H9 (cell line): ENCODE data around the gene RPS27. TPM values are rescaled to one million over a fixed set of nuclear protein-coding genes. Genes with fewer than 3 reads are reported as not detected.

ENCODE experiments used
- DNase-seq: peaks from one replicate; pipeline ENCODE4 v3.0.0-alpha.2; 2017
- H2AFZ ChIP-seq: one replicate; pipeline ENCODE4 v1.6.1; 2013; ENCODE audit warnings: mild to moderate bottlenecking, low read length, control low read depth, moderate library complexity
- H2AK5ac ChIP-seq: 2 replicates; pipeline ENCODE4 v1.6.1; 2013; ENCODE audit warnings: low read length, control low read depth, mixed read lengths; ENCODE audit not compliant: insufficient read length
- H2BK120ac ChIP-seq: one replicate; pipeline ENCODE4 v1.6.1; 2013; ENCODE audit warnings: low read depth, mild to moderate bottlenecking, low read length, control low read depth, inconsistent platforms; ENCODE audit not compliant: poor library complexity, severe bottlenecking
- H2BK12ac ChIP-seq: 2 replicates; pipeline ENCODE4 v1.6.1; 2013; ENCODE audit warnings: low read length, control low read depth, mixed read lengths, low read depth; ENCODE audit not compliant: insufficient read length
- H2BK15ac ChIP-seq: 2 replicates; pipeline ENCODE4 v1.6.1; 2013; ENCODE audit warnings: low read depth, low read length, control low read depth
- H2BK20ac ChIP-seq: one replicate; pipeline ENCODE4 v1.6.1; 2013; ENCODE audit warnings: low read depth, mild to moderate bottlenecking, low read length, control low read depth, inconsistent platforms; ENCODE audit not compliant: poor library complexity, severe bottlenecking
- H2BK5ac ChIP-seq: 2 replicates; pipeline ENCODE4 v1.6.1; 2013; ENCODE audit warnings: low read length, control low read depth, mixed read lengths; ENCODE audit not compliant: insufficient read length
- H3K14ac ChIP-seq: 2 replicates; pipeline ENCODE4 v1.6.1; 2013; ENCODE audit warnings: low read length, control low read depth; ENCODE audit not compliant: insufficient read depth
- H3K18ac ChIP-seq: 2 replicates; pipeline ENCODE4 v1.6.1; 2013; ENCODE audit warnings: low read depth, mild to moderate bottlenecking, mixed read lengths, low read length, control low read depth; ENCODE audit not compliant: insufficient read length
- H3K23ac ChIP-seq: 2 replicates; pipeline ENCODE4 v1.6.1; 2013; ENCODE audit warnings: low read length, control low read depth, mixed read lengths, low read depth; ENCODE audit not compliant: insufficient read length
- H3K23me2 ChIP-seq: 2 replicates; pipeline ENCODE4 v1.6.1; 2013; ENCODE audit warnings: low read depth, mild to moderate bottlenecking, mixed read lengths, low read length, control low read depth; ENCODE audit not compliant: insufficient read length, poor library complexity, severe bottlenecking
- H3K27ac ChIP-seq: 2 replicates; pipeline ENCODE4 v1.5.1; 2013; ENCODE audit warnings: low read length, control low read depth, mixed read lengths, low read depth; ENCODE audit not compliant: insufficient read length
- H3K27me3 ChIP-seq: 2 replicates; pipeline ENCODE4 v1.6.1; 2013; ENCODE audit warnings: low read length, control low read depth, inconsistent platforms; ENCODE audit not compliant: insufficient read depth
- H3K4ac ChIP-seq: 2 replicates; pipeline ENCODE4 v1.6.1; 2013; ENCODE audit warnings: low read depth, mild to moderate bottlenecking, control low read depth, inconsistent platforms, low read length, moderate library complexity
- H3K4me1 ChIP-seq: 2 replicates; pipeline ENCODE4 v1.6.1; 2013; ENCODE audit warnings: low read length, control low read depth, inconsistent platforms; ENCODE audit not compliant: insufficient read depth
- H3K4me2 ChIP-seq: 2 replicates; pipeline ENCODE4 v1.6.1; 2013; ENCODE audit warnings: low read length, control low read depth, mixed read lengths; ENCODE audit not compliant: insufficient read length, insufficient read depth
- H3K56ac ChIP-seq: 2 replicates; pipeline ENCODE4 v1.6.1; 2013; ENCODE audit warnings: low read depth, mild to moderate bottlenecking, mixed read lengths, low read length, control low read depth; ENCODE audit not compliant: insufficient read length
- H3K79me1 ChIP-seq: 2 replicates; pipeline ENCODE4 v1.6.1; 2013; ENCODE audit warnings: low read depth, mild to moderate bottlenecking, moderate library complexity, low read length, control low read depth, inconsistent platforms; ENCODE audit not compliant: insufficient read depth, poor library complexity, severe bottlenecking
- H3K79me2 ChIP-seq: 2 replicates; pipeline ENCODE4 v1.6.1; 2013; ENCODE audit warnings: low read length, control low read depth, inconsistent platforms; ENCODE audit not compliant: insufficient read depth
- H3K9ac ChIP-seq: 2 replicates; pipeline ENCODE4 v1.6.1; 2013; ENCODE audit warnings: low read length, control low read depth, mixed read lengths; ENCODE audit not compliant: insufficient read length; ENCODE audit errors: extremely low read depth
- H3K9me3 ChIP-seq: one replicate; pipeline ENCODE4 v1.6.1; 2013; ENCODE audit warnings: low read depth, low read length, inconsistent platforms; ENCODE audit not compliant: control insufficient read depth
- H3T11ph ChIP-seq: one replicate; pipeline ENCODE4 v1.6.1; 2013; ENCODE audit warnings: mild to moderate bottlenecking, low read length, control low read depth, inconsistent platforms
- H4K20me1 ChIP-seq: one replicate; pipeline ENCODE4 v1.6.1; 2013; ENCODE audit not compliant: control insufficient read depth, insufficient read length, insufficient read depth
- H4K5ac ChIP-seq: 2 replicates; pipeline ENCODE4 v1.6.1; 2013; ENCODE audit warnings: low read depth, mild to moderate bottlenecking, mixed read lengths, low read length, control low read depth; ENCODE audit not compliant: insufficient read length
- H4K8ac ChIP-seq: replicated peaks from 2 replicates; pipeline ENCODE4 v1.6.1; 2013; ENCODE audit warnings: low read length, control low read depth, mixed read lengths, low read depth; ENCODE audit not compliant: insufficient read length
- H4K91ac ChIP-seq: 2 replicates; pipeline ENCODE4 v1.6.1; 2013; ENCODE audit warnings: low read depth, mild to moderate bottlenecking, moderate library complexity, mixed read lengths, low read length, control low read depth; ENCODE audit not compliant: insufficient read length
- H3K27ac Mint-ChIP-seq, 3 experiments: 2 replicates in 2 of 3; 3 replicates in 1 of 3; pipeline ENCODE4 v1.8.0; 2020 to 2021; ENCODE audit warnings: mixed read lengths in 3 of 3, mild to moderate bottlenecking in 1 of 3, moderate library complexity in 1 of 3
- H3K27me3 Mint-ChIP-seq: 2 replicates; pipeline ENCODE4 v1.8.0; 2021; ENCODE audit warnings: low read depth, mild to moderate bottlenecking, moderate library complexity, mixed read lengths
- H3K36me3 Mint-ChIP-seq, 3 experiments: 2 replicates in 2 of 3; 3 replicates in 1 of 3; pipeline ENCODE4 v1.8.0; 2020 to 2021; ENCODE audit warnings: low read depth in 3 of 3, mixed read lengths in 3 of 3; ENCODE audit not compliant: insufficient read depth in 1 of 3
- H3K4me1 Mint-ChIP-seq, 2 experiments: 2 replicates each; pipeline ENCODE4 v1.8.0; 2020; ENCODE audit warnings: mixed read lengths in 2 of 2
- H3K4me3 Mint-ChIP-seq, 2 experiments: 2 replicates in 1 of 2; 3 replicates in 1 of 2; pipeline ENCODE4 v1.8.0; 2020 to 2021; ENCODE audit warnings: mild to moderate bottlenecking in 2 of 2, mixed read lengths in 2 of 2, moderate library complexity in 1 of 2
- H3K9me3 Mint-ChIP-seq, 2 experiments: 2 replicates in 1 of 2; 3 replicates in 1 of 2; pipeline ENCODE4 v1.8.0; 2020; ENCODE audit warnings: mild to moderate bottlenecking in 2 of 2, mixed read lengths in 2 of 2, moderate library complexity in 1 of 2
- WGBS: extraction: QIAGEN DNeasy Blood & Tissue Kit; methylation state at CpG from one replicate; pipeline ENCODE4 v1.1.7; 2013; ENCODE audit warnings: missing lambda C conversion rate, low lambda C conversion rate, mixed read lengths; ENCODE audit not compliant: insufficient read length; ENCODE audit errors: extremely low coverage; 5-methylcytosine and 5-hydroxymethylcytosine counted together
- total RNA-seq: library from RNA; stranded (reverse); gene quantifications from 2 replicates; pipeline ENCODE4 v1.2.1, GENCODE V29; 2021
- TF ChIP-seq, protein P1 (sequence below): fragments of 200-600 bp; sonication (generic); conservative IDR thresholded peaks from 3 replicates; pipeline ENCODE4 v1.8.0; 2021; ENCODE audit warnings: antibody characterized with exemption, mild to moderate bottlenecking

The RPS27 gene
- total RNA-seq, 1 experiment from 2014 or later = 2,321 TPM

- Histone ChIP-seq H3K4me1 (no peaks in the 10 kb centered on the region), H4K91ac (no peak overlapping the region), H3K18ac (no peak overlapping the region), H3K23me2 (peaks cover 9% of the 10 kb centered on the region), H4K8ac (no peak overlapping the region), H2BK5ac (no peak overlapping the region), H3K4ac (no peak overlapping the region), H3K9ac (no peak overlapping the region), H4K5ac (no peak overlapping the region), H3K9me3 (no peaks in the 10 kb centered on the region), H3K56ac (no peak overlapping the region), H3K23ac (no peak overlapping the region), H3T11ph (no peak overlapping the region), H3K79me1 (no peaks in the 10 kb centered on the region), H3K79me2 (no peaks in the 10 kb centered on the region), H3K27ac (no peak overlapping the region), H2BK12ac (no peak overlapping the region), H2BK15ac (no peak overlapping the region), H3K14ac (no peak overlapping the region), H4K20me1 (no peaks in the 10 kb centered on the region), H2AK5ac (no peak overlapping the region), H2BK20ac (no peak overlapping the region), H3K27me3 (no peaks in the 10 kb centered on the region), H2AFZ (no peak overlapping the region), H2BK120ac (no peak overlapping the region), H3K4me2 (no peak overlapping the region)
- H3K9me3 Mint-ChIP-seq = no peaks in the 10 kb centered on the region
- H3K27ac Mint-ChIP-seq = peak overlapping the region in 2 of 3 experiments; percentile 62 to 65; a peak in 2 of 7 replicates
- peaks cover 20 to 29% of the 10 kb centered on the region in 2 experiments for H3K4me1 Mint-ChIP-seq
- H3K27me3 Mint-ChIP-seq = no peaks in the 10 kb centered on the region
- peaks cover 25 to 50% (median 48%) of the 10 kb centered on the region in 3 experiments for H3K36me3 Mint-ChIP-seq
- no CpG with 5 or more reads among the region's 3 CpGs for WGBS
- H3K4me3 Mint-ChIP-seq = no peak overlapping the region
- no peak for DNase-seq
- TF ChIP-seq, protein P1, sequence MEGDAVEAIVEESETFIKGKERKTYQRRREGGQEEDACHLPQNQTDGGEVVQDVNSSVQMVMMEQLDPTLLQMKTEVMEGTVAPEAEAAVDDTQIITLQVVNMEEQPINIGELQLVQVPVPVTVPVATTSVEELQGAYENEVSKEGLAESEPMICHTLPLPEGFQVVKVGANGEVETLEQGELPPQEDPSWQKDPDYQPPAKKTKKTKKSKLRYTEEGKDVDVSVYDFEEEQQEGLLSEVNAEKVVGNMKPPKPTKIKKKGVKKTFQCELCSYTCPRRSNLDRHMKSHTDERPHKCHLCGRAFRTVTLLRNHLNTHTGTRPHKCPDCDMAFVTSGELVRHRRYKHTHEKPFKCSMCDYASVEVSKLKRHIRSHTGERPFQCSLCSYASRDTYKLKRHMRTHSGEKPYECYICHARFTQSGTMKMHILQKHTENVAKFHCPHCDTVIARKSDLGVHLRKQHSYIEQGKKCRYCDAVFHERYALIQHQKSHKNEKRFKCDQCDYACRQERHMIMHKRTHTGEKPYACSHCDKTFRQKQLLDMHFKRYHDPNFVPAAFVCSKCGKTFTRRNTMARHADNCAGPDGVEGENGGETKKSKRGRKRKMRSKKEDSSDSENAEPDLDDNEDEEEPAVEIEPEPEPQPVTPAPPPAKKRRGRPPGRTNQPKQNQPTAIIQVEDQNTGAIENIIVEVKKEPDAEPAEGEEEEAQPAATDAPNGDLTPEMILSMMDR = no peak
These were observed 17.5 kb upstream of the RPS27 start for GRCh38 chr1:153973071-153973470.
